AG04450 (cell line): ENCODE results near the gene EXPH5. TPM values are rescaled to one million over a fixed set of nuclear protein-coding genes. Genes with fewer than 3 reads are reported as not detected.

Experiments used
- CTCF ChIA-PET: fragments of 300-600, 350-600 bp; formaldehyde crosslinking; extraction: SDS; loops from one replicate; lab custom pipeline; 2022; ENCODE audit warnings: antibody characterized with exemption, inconsistent platforms; lab: Charles Lee
- POLR2A ChIA-PET: fragments of 350-600 bp; formaldehyde crosslinking; extraction: SDS; loops from one replicate; lab custom pipeline; 2021; ENCODE audit warnings: antibody characterized with exemption, inconsistent platforms; lab: Yijun Ruan, JAX
- DNase-seq: peaks from one replicate; pipeline ENCODE4 v3.0.0-alpha.2; 2011; ENCODE audit warnings: low read depth, low spot score
- H3K27ac ChIP-seq: one replicate; pipeline ENCODE4 v1.5.1; 2012; ENCODE audit warnings: low read depth, low read length, control low read depth
- H3K27me3 ChIP-seq: one replicate; pipeline ENCODE4 v1.6.0; 2012; ENCODE audit warnings: low read length; ENCODE audit not compliant: control insufficient read depth, insufficient read depth
- H3K4me3 ChIP-seq: 2 replicates; pipeline ENCODE4 v1.5.1; 2011; ENCODE audit warnings: mild to moderate bottlenecking, low read depth, low read length, control low read depth
- H3K9me3 ChIP-seq: 2 replicates; pipeline ENCODE4 v1.5.1; 2012; ENCODE audit warnings: low read length; ENCODE audit not compliant: control insufficient read depth, insufficient read depth
- polyA plus RNA-seq: library from polyadenylated mRNA; depleted of rRNA; stranded (reverse); fragments of >200 nt; gene quantifications from 2 replicates; pipeline ENCODE4 v1.2.3, GENCODE V29; 2011
- TF ChIP-seq, protein P1 (sequence below): IDR thresholded peaks from 2 replicates; pipeline ENCODE4 v1.5.1; 2011; ENCODE audit warnings: low read depth, low read length, control low read depth, inconsistent platforms

Gene EXPH5
- polyA plus RNA-seq, 1 experiment: 0.37 TPM

DNA sequence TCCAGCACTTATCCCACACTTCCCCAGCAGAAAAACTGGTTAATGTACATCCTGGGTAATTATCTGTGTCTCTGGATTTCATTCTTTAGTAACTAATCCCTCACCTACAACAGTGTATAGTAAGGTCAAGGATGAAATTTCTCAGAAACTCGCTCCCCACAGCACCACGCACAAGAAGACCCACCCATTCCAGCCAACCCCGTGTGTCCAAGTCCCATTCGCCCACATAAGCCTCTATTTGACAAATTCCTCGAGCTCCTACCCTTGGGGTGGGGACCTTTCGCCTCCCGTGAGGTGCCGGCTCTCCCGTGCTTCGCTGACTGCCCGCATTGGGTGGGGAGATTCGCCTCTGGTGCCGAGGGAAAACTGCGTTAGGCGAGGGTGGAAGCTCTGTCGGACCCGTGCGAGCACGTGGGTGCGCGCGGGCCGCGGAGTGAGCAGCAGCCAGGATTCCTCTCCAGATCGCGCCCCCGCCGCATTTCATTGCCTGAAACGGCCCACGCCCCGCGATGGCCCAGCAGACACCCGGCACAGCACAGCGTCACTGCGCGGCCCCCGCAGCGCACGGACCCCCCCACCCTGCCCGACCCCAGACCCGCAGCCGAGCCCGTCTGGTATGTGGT lies 866 bp downstream of the EXPH5 start:
- ChIA-PET POLR2A (no interaction called here), CTCF (no interaction called here)
- H3K9me3 ChIP-seq: no peaks in the 10 kb centered on the region; the same call in 1 of the 2 replicates
- DNase-seq: no peak
- peak overlapping the region; percentile 66 for H3K4me3 ChIP-seq
- H3K27me3 ChIP-seq: peaks cover 16% of the 10 kb centered on the region
- TF ChIP-seq, protein P1, sequence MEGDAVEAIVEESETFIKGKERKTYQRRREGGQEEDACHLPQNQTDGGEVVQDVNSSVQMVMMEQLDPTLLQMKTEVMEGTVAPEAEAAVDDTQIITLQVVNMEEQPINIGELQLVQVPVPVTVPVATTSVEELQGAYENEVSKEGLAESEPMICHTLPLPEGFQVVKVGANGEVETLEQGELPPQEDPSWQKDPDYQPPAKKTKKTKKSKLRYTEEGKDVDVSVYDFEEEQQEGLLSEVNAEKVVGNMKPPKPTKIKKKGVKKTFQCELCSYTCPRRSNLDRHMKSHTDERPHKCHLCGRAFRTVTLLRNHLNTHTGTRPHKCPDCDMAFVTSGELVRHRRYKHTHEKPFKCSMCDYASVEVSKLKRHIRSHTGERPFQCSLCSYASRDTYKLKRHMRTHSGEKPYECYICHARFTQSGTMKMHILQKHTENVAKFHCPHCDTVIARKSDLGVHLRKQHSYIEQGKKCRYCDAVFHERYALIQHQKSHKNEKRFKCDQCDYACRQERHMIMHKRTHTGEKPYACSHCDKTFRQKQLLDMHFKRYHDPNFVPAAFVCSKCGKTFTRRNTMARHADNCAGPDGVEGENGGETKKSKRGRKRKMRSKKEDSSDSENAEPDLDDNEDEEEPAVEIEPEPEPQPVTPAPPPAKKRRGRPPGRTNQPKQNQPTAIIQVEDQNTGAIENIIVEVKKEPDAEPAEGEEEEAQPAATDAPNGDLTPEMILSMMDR: no peak
- H3K27ac ChIP-seq: no peak overlapping the region

DNA sequence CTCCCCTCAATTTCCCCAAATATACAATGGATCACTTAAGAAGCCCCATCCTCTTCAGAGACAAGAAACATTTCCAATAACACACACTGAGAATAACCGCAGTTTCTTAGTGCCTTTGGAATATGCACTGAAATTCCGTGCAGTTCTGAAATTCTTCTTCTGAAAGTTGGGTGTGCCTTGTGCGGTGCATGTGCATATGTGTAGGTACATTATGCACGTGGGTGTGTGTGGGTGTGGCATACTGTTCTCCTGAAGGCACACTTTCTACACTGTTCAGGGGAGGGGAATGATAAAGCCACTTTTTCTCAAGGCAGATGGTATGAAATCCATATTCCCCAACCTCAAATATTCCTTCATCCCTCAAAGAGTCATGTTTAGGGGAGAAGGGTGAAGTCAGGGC lies 1.7 kb downstream of the EXPH5 start:
- Histone ChIP-seq H3K27ac (no peak overlapping the region), H3K27me3 (peaks cover 16% of the 10 kb centered on the region), H3K4me3 (no peak overlapping the region), H3K9me3 (no peaks in the 10 kb centered on the region; the same call in 1 of the 2 replicates)
- ChIA-PET POLR2A (no interaction called here), CTCF (no interaction called here)
- TF ChIP-seq, protein P1: no peak
- DNase-seq: no peak

DNA sequence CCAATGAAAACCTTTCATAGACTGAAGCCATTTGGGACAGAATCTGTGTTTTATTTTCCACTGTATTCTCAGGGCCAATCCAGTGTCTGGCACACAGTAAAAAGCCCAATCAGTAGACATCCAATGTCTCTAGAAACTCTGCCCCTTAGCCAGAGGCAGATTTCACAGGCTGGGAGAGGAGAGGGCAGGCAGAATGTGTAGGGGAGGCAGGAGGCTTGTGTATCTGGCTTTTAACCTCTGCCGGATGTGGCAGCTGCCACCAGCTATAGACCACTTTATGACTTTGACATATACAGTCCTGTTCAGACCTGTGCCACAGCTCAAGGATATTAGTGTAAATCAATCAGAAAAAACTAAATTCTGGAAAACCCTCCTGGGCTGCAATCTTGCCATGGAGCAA lies 4.4 kb downstream of the EXPH5 start:
- CTCF ChIA-PET: no interaction called here

DNA sequence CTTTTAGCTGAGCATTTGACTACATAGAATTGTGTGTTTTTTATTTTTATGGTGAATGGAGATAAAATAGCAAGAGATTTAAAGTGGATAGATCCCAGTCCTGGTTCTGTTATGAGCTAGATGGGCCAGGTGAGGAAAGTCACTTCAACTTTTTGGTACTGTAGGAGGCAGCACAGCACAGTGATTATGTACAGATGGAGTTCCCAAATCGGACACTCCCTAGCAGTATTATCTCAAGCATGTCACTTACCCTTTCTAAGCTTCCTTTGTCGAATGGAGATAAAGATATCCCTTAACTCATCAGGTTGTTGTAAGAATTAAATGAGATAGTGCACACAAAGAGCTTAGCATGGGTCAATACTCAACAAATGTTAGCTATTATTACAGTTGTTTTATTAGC lies 5.3 kb downstream of the EXPH5 start:
- CTCF ChIA-PET: no interaction called here
- POLR2A ChIA-PET: no interaction called here
- Histone ChIP-seq H3K4me3 (no peak overlapping the region), H3K9me3 (no peaks in the 10 kb centered on the region; the same call in 1 of the 2 replicates), H3K27ac (no peak overlapping the region), H3K27me3 (peaks cover 6% of the 10 kb centered on the region)
- DNase-seq: no peak
- TF ChIP-seq, protein P1: no peak

More for the DNA sequence above, 4.4 kb downstream of the EXPH5 start:
- TF ChIP-seq, protein P1: no peak
- POLR2A ChIA-PET: no interaction called here
- no peaks in the 10 kb centered on the region; the same call in 1 of the 2 replicates for H3K9me3 ChIP-seq
- no peak for DNase-seq
- H3K27me3 ChIP-seq: peaks cover 6% of the 10 kb centered on the region
- no peak overlapping the region for H3K4me3 ChIP-seq
- no peak overlapping the region for H3K27ac ChIP-seq

DNA sequence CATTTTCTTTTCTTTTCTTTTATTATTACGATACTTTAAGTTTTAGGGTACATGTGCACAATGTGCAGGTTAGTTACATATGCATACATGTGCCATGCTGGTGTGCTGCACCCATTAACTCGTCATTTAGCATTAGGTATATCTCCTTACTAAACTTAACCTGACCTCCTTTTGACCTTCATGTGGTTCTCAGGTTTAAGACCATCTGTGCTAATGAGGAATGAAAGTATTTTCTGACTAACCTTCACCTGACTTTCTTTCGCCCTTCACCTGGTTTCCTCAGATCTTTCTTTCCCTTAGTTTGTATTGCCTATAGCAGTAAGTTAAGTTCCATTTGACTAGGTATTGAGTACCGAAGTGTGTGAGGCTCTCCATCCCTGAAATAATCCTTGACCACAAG lies 6.5 kb downstream of the EXPH5 start:
- TF ChIP-seq, protein P1: no peak
- Histone ChIP-seq H3K27ac (no peak overlapping the region), H3K4me3 (no peak overlapping the region), H3K9me3 (no peaks in the 10 kb centered on the region), H3K27me3 (no peaks in the 10 kb centered on the region)
- CTCF ChIA-PET: no interaction called here
- DNase-seq: no peak
- POLR2A ChIA-PET: no interaction called here
